Endothelial cell (in vitro differentiated cells): ENCODE results near the gene MTREX. TPM values are rescaled to one million over a fixed set of nuclear protein-coding genes. Genes with fewer than 3 reads are reported as not detected.
"Not testable (repeated sequence)": the region's sequence is repeated elsewhere in the genome, so short reads cannot be mapped to it uniquely, and the experiment has no call there.

Experiments
- DNase-seq: peaks from one replicate; pipeline ENCODE4 v3.0.0; 2021; ENCODE audit warnings: low spot score
- H3K27ac Mint-ChIP-seq: one replicate; pipeline ENCODE4 v1.8.0; 2021; ENCODE audit warnings: mixed read lengths, inconsistent platforms; ENCODE audit not compliant: unreplicated experiment
- H3K27me3 Mint-ChIP-seq: one replicate; pipeline ENCODE4 v1.8.0; 2021; ENCODE audit warnings: mild to moderate bottlenecking, moderate library complexity, mixed read lengths, inconsistent platforms; ENCODE audit not compliant: unreplicated experiment
- H3K36me3 Mint-ChIP-seq: one replicate; pipeline ENCODE4 v1.8.0; 2021; ENCODE audit warnings: mild to moderate bottlenecking, low read depth, mixed read lengths, inconsistent platforms; ENCODE audit not compliant: unreplicated experiment
- H3K4me1 Mint-ChIP-seq: one replicate; pipeline ENCODE4 v1.8.0; 2021; ENCODE audit warnings: mild to moderate bottlenecking, mixed read lengths, inconsistent platforms; ENCODE audit not compliant: unreplicated experiment
- H3K4me3 Mint-ChIP-seq: one replicate; pipeline ENCODE4 v1.8.0; 2021; ENCODE audit warnings: mild to moderate bottlenecking, mixed read lengths, inconsistent platforms; ENCODE audit not compliant: unreplicated experiment
- H3K9me3 Mint-ChIP-seq: one replicate; pipeline ENCODE4 v1.8.0; 2021; ENCODE audit warnings: mixed read lengths, inconsistent platforms; ENCODE audit not compliant: unreplicated experiment
- total RNA-seq: library from RNA; stranded (reverse); fragmentation: NEBNext Ultra II Directional; extraction: Animal tissue kit (Norgen Biotek cat#: 25700); gene quantifications from one replicate; pipeline ENCODE4 v1.2.1, GENCODE V29; 2021; ENCODE audit not compliant: unreplicated experiment
- TF ChIP-seq, protein P1 (sequence below): fragments of 200-600 bp; sonication (generic); IDR thresholded peaks from one replicate; pipeline ENCODE4 v1.5.0; 2021; ENCODE audit warnings: antibody characterized with exemption; ENCODE audit not compliant: unreplicated experiment

MTREX gene
- total RNA-seq, 1 donor from 2014 or later, result 54.4 TPM

DNA sequence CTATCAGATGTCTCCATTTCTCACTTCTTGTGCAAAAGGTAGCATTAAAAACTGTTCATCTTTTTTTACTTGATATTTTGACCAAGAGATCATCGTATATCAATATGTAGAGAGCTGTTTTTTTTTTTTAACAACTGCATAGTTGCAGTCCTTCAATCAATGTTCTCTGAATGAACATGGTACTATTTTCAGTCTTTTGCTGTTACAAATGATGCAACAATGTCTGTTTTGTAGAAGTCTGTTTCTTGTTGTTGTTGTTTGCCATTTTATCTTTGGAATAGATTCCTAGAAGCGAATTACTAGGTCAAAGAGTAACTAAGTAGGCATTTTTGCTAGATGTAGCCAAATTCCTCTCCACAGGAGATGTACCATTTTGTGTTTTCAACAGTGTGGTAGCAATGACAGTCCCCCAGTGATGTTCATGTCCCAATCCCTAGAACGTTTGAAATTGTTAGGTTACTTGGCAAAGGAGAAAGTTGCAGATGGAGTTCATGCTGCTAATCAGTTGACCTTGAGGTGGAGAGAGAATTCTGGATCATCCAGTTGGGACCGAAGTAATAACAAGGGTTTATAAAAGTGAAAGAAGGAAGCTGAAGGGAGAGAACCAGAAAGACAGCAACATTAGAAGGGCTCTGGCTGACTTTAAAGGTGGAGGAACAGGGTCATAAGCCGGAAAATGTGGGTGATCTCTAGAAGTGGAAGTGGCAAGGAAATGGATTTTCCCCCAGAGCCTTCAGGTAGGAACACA, 6.3 kb downstream of the MTREX start:
- H3K4me1 Mint-ChIP-seq, result peaks cover 7% of the 10 kb centered on the region
- H3K9me3 Mint-ChIP-seq, result no peaks in the 10 kb centered on the region
- peaks cover 4% of the 10 kb centered on the region for H3K36me3 Mint-ChIP-seq
- H3K27ac Mint-ChIP-seq, result no peak overlapping the region
- TF ChIP-seq, protein P1, sequence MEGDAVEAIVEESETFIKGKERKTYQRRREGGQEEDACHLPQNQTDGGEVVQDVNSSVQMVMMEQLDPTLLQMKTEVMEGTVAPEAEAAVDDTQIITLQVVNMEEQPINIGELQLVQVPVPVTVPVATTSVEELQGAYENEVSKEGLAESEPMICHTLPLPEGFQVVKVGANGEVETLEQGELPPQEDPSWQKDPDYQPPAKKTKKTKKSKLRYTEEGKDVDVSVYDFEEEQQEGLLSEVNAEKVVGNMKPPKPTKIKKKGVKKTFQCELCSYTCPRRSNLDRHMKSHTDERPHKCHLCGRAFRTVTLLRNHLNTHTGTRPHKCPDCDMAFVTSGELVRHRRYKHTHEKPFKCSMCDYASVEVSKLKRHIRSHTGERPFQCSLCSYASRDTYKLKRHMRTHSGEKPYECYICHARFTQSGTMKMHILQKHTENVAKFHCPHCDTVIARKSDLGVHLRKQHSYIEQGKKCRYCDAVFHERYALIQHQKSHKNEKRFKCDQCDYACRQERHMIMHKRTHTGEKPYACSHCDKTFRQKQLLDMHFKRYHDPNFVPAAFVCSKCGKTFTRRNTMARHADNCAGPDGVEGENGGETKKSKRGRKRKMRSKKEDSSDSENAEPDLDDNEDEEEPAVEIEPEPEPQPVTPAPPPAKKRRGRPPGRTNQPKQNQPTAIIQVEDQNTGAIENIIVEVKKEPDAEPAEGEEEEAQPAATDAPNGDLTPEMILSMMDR, result no peak
- no peaks in the 10 kb centered on the region for H3K27me3 Mint-ChIP-seq
- no peak overlapping the region for H3K4me3 Mint-ChIP-seq
- DNase-seq, result no peak

DNA sequence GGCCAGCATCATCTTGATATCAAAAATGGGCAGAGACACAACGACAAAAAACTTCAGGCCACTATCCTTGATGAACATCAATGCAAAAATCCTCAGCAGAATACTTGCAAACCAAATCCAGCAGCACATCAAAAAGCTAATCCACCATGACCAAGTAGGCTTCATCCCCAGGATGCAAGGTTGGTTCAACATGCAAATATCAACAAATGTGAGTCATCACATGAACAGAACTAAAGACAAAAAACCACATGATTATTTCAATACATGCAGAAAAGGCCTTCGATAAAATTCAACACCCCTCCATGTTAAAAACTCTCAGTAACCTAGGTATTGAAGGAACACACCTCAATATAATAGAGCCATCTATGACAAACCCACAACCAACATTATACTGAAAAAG, 8.5 kb downstream of the MTREX start:
- Mint-ChIP-seq H3K36me3 (peaks cover 4% of the 10 kb centered on the region), H3K27ac (no peak overlapping the region), H3K4me1 (peaks cover 7% of the 10 kb centered on the region)

DNA sequence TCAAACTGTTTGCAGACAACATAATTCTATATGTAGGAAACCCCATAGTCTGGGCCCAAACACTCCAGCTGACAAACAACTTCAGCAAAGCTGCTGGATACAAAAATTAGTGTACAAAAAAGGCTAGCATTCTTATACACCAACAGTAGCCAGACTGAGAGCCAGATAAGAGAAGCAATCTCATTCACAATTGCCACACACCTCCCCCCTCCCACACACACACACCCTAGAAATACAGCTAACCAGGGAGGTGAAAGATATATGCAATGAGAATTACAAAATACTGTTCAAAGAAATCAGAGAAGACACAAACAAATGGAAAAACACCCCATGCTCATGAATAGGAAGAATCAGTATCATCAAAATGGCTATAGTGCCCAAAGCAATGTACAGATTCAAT, 9.0 kb downstream of the MTREX start:
- no peak for DNase-seq

More for the DNA sequence above, 8.5 kb downstream of the MTREX start:
- H3K27me3 Mint-ChIP-seq, result no peaks in the 10 kb centered on the region
- no peaks in the 10 kb centered on the region for H3K9me3 Mint-ChIP-seq
- no peak overlapping the region for H3K4me3 Mint-ChIP-seq
- no peak for DNase-seq
- TF ChIP-seq, protein P1, result no peak

DNA sequence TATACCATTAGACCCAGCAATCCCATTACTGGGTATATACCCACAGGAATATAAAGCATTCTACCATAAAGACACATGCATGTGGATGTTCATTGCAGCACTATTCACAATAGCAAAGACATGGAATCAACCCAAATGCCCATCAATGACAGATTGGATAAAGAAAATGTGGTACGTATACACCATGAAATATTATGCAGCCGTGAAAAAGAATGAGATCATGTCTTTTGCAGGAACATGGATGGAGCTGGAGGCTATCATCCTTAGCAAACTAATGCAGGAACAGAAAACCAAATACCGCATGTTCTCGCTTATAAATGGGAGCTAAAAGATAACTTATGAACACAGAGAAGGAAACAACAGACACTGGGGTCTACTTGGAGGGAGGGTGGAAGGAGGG, 10.4 kb downstream of the MTREX start:
- DNase-seq, H3K4me3 Mint-ChIP-seq, H3K4me1 Mint-ChIP-seq, H3K36me3 Mint-ChIP-seq, H3K27ac Mint-ChIP-seq, H3K9me3 Mint-ChIP-seq, H3K27me3 Mint-ChIP-seq: not testable (repeated sequence)

More for the DNA sequence above, 9.0 kb downstream of the MTREX start:
- H3K4me3 Mint-ChIP-seq, result no peak overlapping the region
- peaks cover 4% of the 10 kb centered on the region for H3K36me3 Mint-ChIP-seq
- H3K27ac Mint-ChIP-seq, result no peak overlapping the region
- H3K9me3 Mint-ChIP-seq, result no peaks in the 10 kb centered on the region
- peaks cover 7% of the 10 kb centered on the region for H3K4me1 Mint-ChIP-seq
- H3K27me3 Mint-ChIP-seq, result no peaks in the 10 kb centered on the region
- TF ChIP-seq, protein P1, result no peak

DNA sequence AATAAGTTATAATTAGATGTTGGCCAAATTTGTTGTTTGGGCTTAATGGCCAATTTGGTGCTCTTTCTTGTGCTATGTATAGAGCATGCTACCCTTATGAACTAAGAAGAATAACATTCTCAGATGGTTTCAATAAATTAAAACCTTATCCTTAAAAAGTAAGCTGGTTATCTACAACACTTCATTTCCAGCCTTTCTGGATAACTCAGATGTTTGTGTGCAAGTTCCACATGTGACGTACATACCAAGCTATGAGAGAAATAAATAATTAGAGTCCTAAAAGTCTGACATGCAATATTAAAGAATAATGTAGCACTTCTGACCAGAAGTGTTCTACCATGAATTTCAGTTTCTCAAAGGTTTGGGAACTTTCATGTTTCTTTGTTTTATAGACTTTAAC, 11.7 kb downstream of the MTREX start:
- Mint-ChIP-seq H3K4me1 (peaks cover 4% of the 10 kb centered on the region), H3K4me3 (no peak overlapping the region), H3K9me3 (no peaks in the 10 kb centered on the region), H3K27me3 (no peaks in the 10 kb centered on the region), H3K36me3 (peaks cover 4% of the 10 kb centered on the region), H3K27ac (no peak overlapping the region)
- TF ChIP-seq, protein P1, result no peak
- no peak for DNase-seq
